Heart right ventricle (tissue), 16 donors: ENCODE measurements around the gene MGAT2. TPM values are rescaled to one million over a fixed set of nuclear protein-coding genes. Genes with fewer than 3 reads are reported as not detected.

Source experiments
- ATAC-seq, 8 donors: fragments of 200-7000 bp; cut with Tn5 transposase; one replicate each; pipeline ENCODE4 v1.9.1; 2020; ENCODE audit warnings: mild to moderate bottlenecking in 8 of 8, moderate library complexity in 8 of 8, moderate number of reproducible peaks in 1 of 8
- DNase-seq, 2 donors: peaks; one replicate each; pipeline ENCODE4 v3.0.0-alpha.2; 2020
- H3K27ac ChIP-seq, 10 donors: fragments of 200-600 bp; sonication (generic) in 2 of 10; one replicate each; pipeline versions ENCODE4 v1.5.0 to v1.8.0; 2020 to 2022; ENCODE audit warnings: mild to moderate bottlenecking in 3 of 10
- H3K27me3 ChIP-seq, 7 donors: fragments of 200-600 bp; one replicate each; pipeline ENCODE4 v1.8.0; 2021 to 2022; ENCODE audit warnings: mild to moderate bottlenecking in 2 of 7
- H3K36me3 ChIP-seq, 9 donors: fragments of 200-600 bp; sonication (generic) in 1 of 9; one replicate each; pipeline versions ENCODE4 v1.5.0 to v1.8.0; 2020 to 2022; ENCODE audit warnings: mild to moderate bottlenecking in 2 of 9
- H3K4me1 ChIP-seq, 9 donors: fragments of 200-600 bp; sonication (generic) in 1 of 9; one replicate each; pipeline versions ENCODE4 v1.5.0 to v1.8.0; 2020 to 2022; ENCODE audit warnings: mild to moderate bottlenecking in 4 of 9
- H3K4me3 ChIP-seq, 10 donors: fragments of 200-600 bp; sonication (generic) in 2 of 10; one replicate each; pipeline versions ENCODE4 v1.5.0 to v1.8.0; 2020 to 2022; ENCODE audit warnings: mild to moderate bottlenecking in 7 of 10, moderate library complexity in 2 of 10
- H3K9me3 ChIP-seq, 11 donors: fragments of 200-600 bp in 10 of 11; sonication (generic) in 2 of 11; one replicate each; pipeline versions ENCODE4 v1.5.0 to v1.8.0; 2013 to 2022; ENCODE audit warnings: mild to moderate bottlenecking in 2 of 11, control low read depth in 1 of 11, moderate library complexity in 1 of 11
- WGBS, 2 donors: extraction: QIAGEN DNeasy Blood & Tissue Kit; methylation state at CpG; one replicate each; pipeline ENCODE4 v1.1.7; 2013; ENCODE audit warnings: inconsistent platforms in 1 of 2; 5-methylcytosine and 5-hydroxymethylcytosine counted together
- intact Hi-C, 10 donors: fragments of 100-400 bp; cut with DNase I; formaldehyde crosslinking; loops; one replicate each; pipeline versions ENCODE4 v1.11.1 to v1.14.2; 2022
- polyA plus RNA-seq, 2 donors: library from polyadenylated mRNA; stranded (reverse); fragments of 200-250 nt; gene quantifications; one replicate each; pipeline ENCODE4 v1.2.3, GENCODE V29; 2013
- total RNA-seq, 10 donors: library from RNA; stranded (reverse); fragmentation: NEBNext Ultra II Directional in 3 of 10; extraction: Animal tissue kit (Norgen Biotek cat#: 25700) in 3 of 10; gene quantifications; one replicate each; pipeline versions ENCODE4 v1.2.1 to v1.2.4, GENCODE V29; 2021 to 2023
- TF ChIP-seq, protein P1 (sequence below), 9 donors: fragments of 200-600 bp; sonication (generic) in 2 of 9; IDR thresholded peaks; one replicate each; pipeline versions ENCODE4 v1.5.0 to v1.8.0; 2021 to 2022; ENCODE audit warnings: antibody characterized with exemption in 9 of 9, mild to moderate bottlenecking in 5 of 9, moderate library complexity in 1 of 9
- donor health status: Arrhythmogenic right ventricular cardiomyopathy.
- donor health status: ischemic (EF 13 %, LVEDD 7.1; RV severe dilation, severe dysfunction).
- donor health status: healthy with polysubstance abuse.
- donor health status: DM: no; HTN: yes; CAD: no.
- donor health status: DM: no; HTN: no; CAD: no.
- donor health status: ischemic (EF 25% LVEDD 6.9; RV normal size, moderate dysfunction).
- donor health status: ischemic (EF 25% LVEDD 5.7; RV mildly dilated, moderate dysfunction).
- donor health status: healthy.
- donor health status: DM: yes; HTN: yes; CAD: no.
- donor health status: Ischemic cardiomyopathy.
- donor health status: ischemic (EF 35%, LVEDD 5.7; RV mildly dilated, moderate dysfunction).
- donor health status: nonischemic (EF 11% LVEDD 7.7; RV severe dilation, severe dysfunction).
- donor health status: DM: yes; HTN: yes; CAD: no.
- donor health status: PGD.
- donor health status: ischemic (EF 29% LVEDD 5.4; RV normal size, mild dysfunction).
- donor health status: nonischemic (EF 23%, LVEDD 6.1; RV moderate dilation, normal function).

MGAT2 gene
- total and polyA plus RNA-seq, 12 donors, result 6.1 to 23.4 (median 14.3) TPM

- peak in 3 of 8 donors; percentile 13 to 49 (median 14) for ATAC-seq
- no peaks in the 10 kb centered on the region for H3K9me3 ChIP-seq
- peaks cover 5 to 32% (median 21%) of the 10 kb centered on the region in 9 donors for H3K4me1 ChIP-seq
- WGBS, 2 donors, result 7 to 19% methylated on average over 4 of the region's 4 CpGs
- intact Hi-C loops, result no loop called here
- no peaks in the 10 kb centered on the region for H3K36me3 ChIP-seq
- no peaks in the 10 kb centered on the region for H3K27me3 ChIP-seq
- TF ChIP-seq, protein P1, sequence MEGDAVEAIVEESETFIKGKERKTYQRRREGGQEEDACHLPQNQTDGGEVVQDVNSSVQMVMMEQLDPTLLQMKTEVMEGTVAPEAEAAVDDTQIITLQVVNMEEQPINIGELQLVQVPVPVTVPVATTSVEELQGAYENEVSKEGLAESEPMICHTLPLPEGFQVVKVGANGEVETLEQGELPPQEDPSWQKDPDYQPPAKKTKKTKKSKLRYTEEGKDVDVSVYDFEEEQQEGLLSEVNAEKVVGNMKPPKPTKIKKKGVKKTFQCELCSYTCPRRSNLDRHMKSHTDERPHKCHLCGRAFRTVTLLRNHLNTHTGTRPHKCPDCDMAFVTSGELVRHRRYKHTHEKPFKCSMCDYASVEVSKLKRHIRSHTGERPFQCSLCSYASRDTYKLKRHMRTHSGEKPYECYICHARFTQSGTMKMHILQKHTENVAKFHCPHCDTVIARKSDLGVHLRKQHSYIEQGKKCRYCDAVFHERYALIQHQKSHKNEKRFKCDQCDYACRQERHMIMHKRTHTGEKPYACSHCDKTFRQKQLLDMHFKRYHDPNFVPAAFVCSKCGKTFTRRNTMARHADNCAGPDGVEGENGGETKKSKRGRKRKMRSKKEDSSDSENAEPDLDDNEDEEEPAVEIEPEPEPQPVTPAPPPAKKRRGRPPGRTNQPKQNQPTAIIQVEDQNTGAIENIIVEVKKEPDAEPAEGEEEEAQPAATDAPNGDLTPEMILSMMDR (IDR thresholded peaks at IDR 0.05), result no peak
- peak overlapping the region in 1 of 10 donors; percentile 6 for H3K4me3 ChIP-seq
- peak overlapping the region in 6 of 10 donors; percentile 16 to 65 (median 36) for H3K27ac ChIP-seq
- no peak for DNase-seq
Measured at GRCh38 chr14:49594347-49595091, 26.1 kb upstream of the MGAT2 start.

DNA sequence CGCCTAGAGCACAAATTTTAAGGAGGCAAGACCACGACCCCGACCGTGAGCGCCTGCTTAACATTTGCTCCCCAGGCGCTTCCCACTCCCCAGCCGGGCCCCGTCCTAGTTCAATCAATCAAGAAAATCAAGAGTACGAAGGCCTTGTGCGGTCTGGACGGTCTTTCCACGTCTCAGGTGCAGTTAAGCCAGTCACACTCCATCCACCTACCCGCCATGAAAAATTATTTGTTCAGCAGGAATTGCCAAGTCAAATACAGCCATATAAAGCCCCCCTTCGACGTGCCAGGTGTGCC, 22.5 kb upstream of the MGAT2 start:
- 1% methylated on average over 15 of the region's 15 CpGs for WGBS, 2 donors
- H3K4me1 ChIP-seq, result peaks cover 5 to 41% (median 21%) of the 10 kb centered on the region in 9 donors
- TF ChIP-seq, protein P1 (IDR thresholded peaks at IDR 0.05), result no peak
- no peak for DNase-seq
- intact Hi-C loops, result no loop called here
- no peaks in the 10 kb centered on the region for H3K27me3 ChIP-seq
- peak overlapping the region; percentile 85 to 99 (median 94) for H3K27ac ChIP-seq
- H3K36me3 ChIP-seq, result peaks cover 0 to 9% (median 0%) of the 10 kb centered on the region in 9 donors
- peak; percentile 19 to 45 (median 36) for ATAC-seq
- H3K4me3 ChIP-seq, result peak overlapping the region; percentile 51 to 94 (median 84)
- H3K9me3 ChIP-seq, result no peaks in the 10 kb centered on the region

DNA sequence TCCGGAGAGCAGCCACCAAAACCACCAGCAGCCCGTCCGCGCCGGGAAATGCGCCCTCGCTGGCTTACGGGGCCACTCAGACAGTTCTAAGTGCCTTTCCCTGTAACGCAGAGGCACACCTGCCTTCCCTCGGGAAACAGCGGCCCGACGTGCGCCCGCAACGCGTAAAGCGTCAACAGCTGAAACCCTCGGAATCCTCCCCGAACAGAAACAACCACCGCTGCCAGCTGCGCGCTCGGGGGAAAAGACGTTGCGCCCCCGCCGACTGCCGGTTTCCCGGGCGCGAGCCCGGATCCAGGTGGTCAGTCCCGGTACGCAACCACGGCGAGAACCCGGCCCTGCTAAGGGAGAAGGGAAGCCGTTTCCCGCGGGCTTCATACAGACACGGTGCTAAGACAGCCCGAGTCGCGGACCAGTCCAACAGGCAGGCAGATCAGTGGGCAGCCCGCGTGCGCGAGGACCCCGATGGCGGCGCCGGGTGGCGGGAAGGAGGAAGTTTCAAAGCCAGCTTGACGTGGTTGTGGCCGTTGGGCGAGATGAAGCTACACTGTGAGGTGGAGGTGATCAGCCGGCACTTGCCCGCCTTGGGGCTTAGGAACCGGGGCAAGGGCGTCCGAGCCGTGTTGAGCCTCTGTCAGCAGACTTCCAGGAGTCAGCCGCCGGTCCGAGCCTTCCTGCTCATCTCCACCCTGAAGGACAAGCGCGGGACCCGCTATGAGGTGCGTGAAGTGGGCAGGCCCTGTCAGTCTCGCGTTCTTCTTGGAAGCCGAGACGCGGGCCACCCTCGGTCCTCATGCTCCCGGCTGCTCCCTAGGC, 21.9 kb upstream of the MGAT2 start, which contains the start of gene LRR1:
Gene LRR1, plus strand, starts transcription at position 456 of the 816 bp plus-strand sequence. Its CDS starts 81 bp downstream, at position 537.
- Histone ChIP-seq H3K36me3 (peaks cover 0 to 11% (median 0%) of the 10 kb centered on the region in 9 donors), H3K4me3 (peak within 1 kb of the TSS; percentile 51 to 94 (median 84)), H3K4me1 (peaks cover 5 to 41% (median 21%) of the 10 kb centered on the region in 9 donors), H3K27ac (peak within 1 kb of the TSS; percentile 85 to 99 (median 94)), H3K27me3 (no peaks in the 10 kb centered on the region), H3K9me3 (no peaks in the 10 kb centered on the region)
- DNase-seq, result peak; percentile 86 to 89
- TF ChIP-seq, protein P1 (IDR thresholded peaks at IDR 0.05), result peak in 2 of 9 donors; percentile 4 to 26
- peak; percentile 89 to 94 (median 92) for ATAC-seq
- intact Hi-C loops, result no loop called here
- 0% methylated on average over 75 to 77 of the region's 77 CpGs for WGBS, 2 donors

DNA sequence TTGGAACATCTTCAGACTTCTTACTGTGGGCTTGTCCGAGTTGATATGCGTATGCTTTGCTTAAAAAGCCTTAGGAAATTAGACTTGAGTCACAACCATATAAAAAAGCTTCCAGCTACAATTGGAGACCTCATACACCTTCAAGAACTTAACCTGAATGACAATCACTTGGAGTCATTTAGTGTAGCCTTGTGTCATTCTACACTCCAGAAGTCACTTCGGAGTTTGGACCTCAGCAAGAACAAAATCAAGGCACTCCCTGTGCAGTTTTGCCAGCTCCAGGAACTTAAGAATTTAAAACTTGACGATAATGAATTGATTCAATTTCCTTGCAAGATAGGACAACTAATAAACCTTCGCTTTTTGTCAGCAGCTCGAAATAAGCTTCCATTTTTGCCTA, 13.0 kb upstream of the MGAT2 start:
- TF ChIP-seq, protein P1 (IDR thresholded peaks at IDR 0.05), result no peak
- intact Hi-C loops, result no loop called here
- H3K4me3 ChIP-seq, result no peak overlapping the region
- ATAC-seq (no peak), DNase-seq (no peak)
- peaks cover 0 to 50% (median 0%) of the 10 kb centered on the region in 9 donors for H3K36me3 ChIP-seq
- H3K9me3 ChIP-seq, result no peaks in the 10 kb centered on the region
- H3K27me3 ChIP-seq, result no peaks in the 10 kb centered on the region
- WGBS, 2 donors, result 87 to 96% methylated on average over 6 of the region's 6 CpGs
- no peaks in the 10 kb centered on the region for H3K4me1 ChIP-seq
- no peak overlapping the region for H3K27ac ChIP-seq
